Measurements from ENCODE around the gene SUGP2. TPM values are rescaled to one million over a fixed set of nuclear protein-coding genes. Genes with fewer than 3 reads are reported as not detected.

SUGP2 gene
- total RNA-seq, 1 donor from 2014 or later, result 123 TPM

- Mint-ChIP-seq H3K4me1 (ENCODE audit: unreplicated experiment) (no peaks in the 10 kb centered on the region), H3K9me3 (no peaks in the 10 kb centered on the region), H3K27me3 (no peaks in the 10 kb centered on the region), H3K27ac (no peak overlapping the region), H3K36me3 (peaks cover 4% of the 10 kb centered on the region), H3K4me3 (no peak overlapping the region)
- no peak for DNase-seq (ENCODE audit: extremely low spot score, unreplicated experiment)
- TF ChIP-seq, protein P1, sequence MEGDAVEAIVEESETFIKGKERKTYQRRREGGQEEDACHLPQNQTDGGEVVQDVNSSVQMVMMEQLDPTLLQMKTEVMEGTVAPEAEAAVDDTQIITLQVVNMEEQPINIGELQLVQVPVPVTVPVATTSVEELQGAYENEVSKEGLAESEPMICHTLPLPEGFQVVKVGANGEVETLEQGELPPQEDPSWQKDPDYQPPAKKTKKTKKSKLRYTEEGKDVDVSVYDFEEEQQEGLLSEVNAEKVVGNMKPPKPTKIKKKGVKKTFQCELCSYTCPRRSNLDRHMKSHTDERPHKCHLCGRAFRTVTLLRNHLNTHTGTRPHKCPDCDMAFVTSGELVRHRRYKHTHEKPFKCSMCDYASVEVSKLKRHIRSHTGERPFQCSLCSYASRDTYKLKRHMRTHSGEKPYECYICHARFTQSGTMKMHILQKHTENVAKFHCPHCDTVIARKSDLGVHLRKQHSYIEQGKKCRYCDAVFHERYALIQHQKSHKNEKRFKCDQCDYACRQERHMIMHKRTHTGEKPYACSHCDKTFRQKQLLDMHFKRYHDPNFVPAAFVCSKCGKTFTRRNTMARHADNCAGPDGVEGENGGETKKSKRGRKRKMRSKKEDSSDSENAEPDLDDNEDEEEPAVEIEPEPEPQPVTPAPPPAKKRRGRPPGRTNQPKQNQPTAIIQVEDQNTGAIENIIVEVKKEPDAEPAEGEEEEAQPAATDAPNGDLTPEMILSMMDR (conservative IDR thresholded peaks at IDR 0.05), result no peak
These were observed 40.2 kb downstream of the SUGP2 start for GRCh38 chr19:18993115-18993514.

- Mint-ChIP-seq H3K4me3 (no peak overlapping the region), H3K9me3 (no peaks in the 10 kb centered on the region), H3K27ac (no peak overlapping the region), H3K36me3 (peaks cover under 1% of the 10 kb centered on the region), H3K4me1 (ENCODE audit: unreplicated experiment) (no peaks in the 10 kb centered on the region), H3K27me3 (no peaks in the 10 kb centered on the region)
- TF ChIP-seq, protein P1 (conservative IDR thresholded peaks at IDR 0.05), result no peak
- DNase-seq (ENCODE audit: extremely low spot score, unreplicated experiment), result no peak
These were observed 40.6 kb downstream of the SUGP2 start for GRCh38 chr19:18992696-18993095.

- Mint-ChIP-seq H3K4me1 (ENCODE audit: unreplicated experiment) (peaks cover 5% of the 10 kb centered on the region), H3K4me3 (no peak overlapping the region), H3K9me3 (no peaks in the 10 kb centered on the region), H3K27ac (no peak overlapping the region), H3K36me3 (no peaks in the 10 kb centered on the region), H3K27me3 (peaks cover 5% of the 10 kb centered on the region)
- TF ChIP-seq, protein P1 (conservative IDR thresholded peaks at IDR 0.05), result no peak
- no peak for DNase-seq (ENCODE audit: extremely low spot score, unreplicated experiment)
These were observed 41.8 kb downstream of the SUGP2 start for GRCh38 chr19:18991468-18991867.

DNA sequence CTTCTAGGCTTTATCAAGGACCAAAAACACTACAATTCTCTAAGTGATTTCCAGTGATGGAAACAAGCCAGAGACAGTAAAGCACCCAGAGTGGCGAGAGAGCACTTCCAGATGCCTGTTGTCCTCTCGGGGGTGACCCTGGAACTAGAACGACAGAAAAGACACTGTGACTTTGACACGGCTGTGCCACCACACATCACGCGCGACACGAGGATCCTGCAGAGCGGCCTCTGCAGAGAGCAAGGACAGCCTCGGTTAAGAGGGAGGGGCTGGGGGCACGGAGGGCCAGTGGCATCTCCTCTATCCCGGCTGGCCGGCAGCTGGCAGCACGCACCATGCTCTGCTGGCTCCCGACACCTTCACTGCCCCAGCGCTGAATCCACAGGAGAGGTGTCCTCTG lies 42.3 kb downstream of the SUGP2 start:
- TF ChIP-seq, protein P1 (conservative IDR thresholded peaks at IDR 0.05), result no peak
- H3K27ac Mint-ChIP-seq, result no peak overlapping the region

DNA sequence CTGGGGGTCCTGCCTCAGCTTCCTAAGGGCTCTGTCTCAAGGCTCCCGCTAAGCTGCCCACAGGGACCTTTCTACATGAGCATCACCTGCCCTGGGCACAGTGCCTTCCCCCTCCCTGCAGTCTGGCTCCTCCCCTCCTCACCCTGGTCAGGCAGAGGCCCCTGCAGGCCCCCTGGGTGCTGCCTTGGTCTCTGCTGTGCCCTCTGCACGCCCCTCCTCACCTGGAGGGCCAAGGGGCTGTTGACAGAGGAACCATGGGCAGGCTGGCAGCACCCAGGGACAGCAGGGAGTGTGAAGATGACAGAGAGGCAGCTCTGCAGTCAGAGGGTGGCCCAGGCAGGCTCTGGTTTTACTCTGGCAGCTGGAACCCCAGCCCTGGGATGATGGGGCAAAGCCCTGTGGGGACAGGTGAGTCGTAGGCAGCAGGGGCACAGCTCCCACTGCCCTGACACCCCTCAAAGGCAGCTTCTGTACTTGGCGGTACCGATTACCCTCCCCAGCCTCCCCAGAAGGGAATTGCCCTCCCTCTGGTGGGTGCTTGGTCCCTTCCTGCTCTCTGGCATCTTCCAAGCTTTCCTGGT lies 43.1 kb downstream of the SUGP2 start:
- DNase-seq (ENCODE audit: extremely low spot score, unreplicated experiment), result no peak
- Mint-ChIP-seq H3K4me1 (ENCODE audit: unreplicated experiment) (peaks cover 5% of the 10 kb centered on the region), H3K9me3 (no peaks in the 10 kb centered on the region), H3K36me3 (no peaks in the 10 kb centered on the region), H3K27me3 (peaks cover 5% of the 10 kb centered on the region), H3K4me3 (no peak overlapping the region), H3K27ac (no peak overlapping the region)
- TF ChIP-seq, protein P1 (conservative IDR thresholded peaks at IDR 0.05), result no peak

More for the DNA sequence above, 42.3 kb downstream of the SUGP2 start:
- Mint-ChIP-seq H3K4me1 (ENCODE audit: unreplicated experiment) (peaks cover 5% of the 10 kb centered on the region), H3K9me3 (no peaks in the 10 kb centered on the region), H3K4me3 (no peak overlapping the region), H3K27me3 (peaks cover 5% of the 10 kb centered on the region), H3K36me3 (no peaks in the 10 kb centered on the region)
- no peak for DNase-seq (ENCODE audit: extremely low spot score, unreplicated experiment)

DNA sequence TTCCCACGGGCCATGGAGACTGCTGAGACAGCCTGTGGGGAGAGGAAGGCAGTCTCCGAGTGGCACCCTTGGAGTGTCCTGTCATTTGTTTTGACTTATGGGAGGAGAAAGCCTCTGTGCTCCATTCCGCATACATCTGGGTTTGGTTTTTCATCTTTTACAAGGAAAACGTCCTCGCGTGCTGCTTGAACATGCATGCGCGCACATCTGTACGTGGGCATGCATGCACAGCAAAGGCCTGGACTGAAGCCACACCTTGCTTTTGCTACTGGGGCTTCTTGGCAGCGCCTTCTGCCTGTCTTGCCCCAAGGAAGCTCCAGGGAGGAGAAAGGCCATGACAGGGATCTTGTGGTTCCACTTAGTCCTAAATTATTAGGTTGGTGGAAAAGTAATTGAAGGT lies 44.0 kb downstream of the SUGP2 start:
- Mint-ChIP-seq H3K36me3 (no peaks in the 10 kb centered on the region), H3K27me3 (peaks cover 8% of the 10 kb centered on the region), H3K4me3 (no peak overlapping the region), H3K4me1 (ENCODE audit: unreplicated experiment) (peaks cover 5% of the 10 kb centered on the region), H3K27ac (no peak overlapping the region), H3K9me3 (no peaks in the 10 kb centered on the region)
- TF ChIP-seq, protein P1 (conservative IDR thresholded peaks at IDR 0.05), result no peak
- no peak for DNase-seq (ENCODE audit: extremely low spot score, unreplicated experiment)

Data from type B pancreatic cell (in vitro differentiated cells).